GM12874 (cell line): ENCODE results near the gene POLR3E.

Experiments used
- CTCF ChIP-seq: IDR thresholded peaks from 2 replicates; pipeline ENCODE4 v1.5.1; 2011; ENCODE audit warnings: low read depth, mild to moderate bottlenecking, control low read depth, low read length, moderate library complexity; ENCODE audit not compliant: insufficient read depth

The POLR3E gene

GRCh38 chr16:22302776-22303363 is 5.7 kb downstream of the POLR3E start:
- no peak for TF ChIP-seq CTCF

GRCh38 chr16:22304411-22304810 is 7.2 kb downstream of the POLR3E start:
- no peak for TF ChIP-seq CTCF

GRCh38 chr16:22306788-22307187 is 9.6 kb downstream of the POLR3E start:
- TF ChIP-seq CTCF: no peak

GRCh38 chr16:22307838-22308237 is 10.6 kb downstream of the POLR3E start:
- no peak for TF ChIP-seq CTCF

- no peak for TF ChIP-seq CTCF
Measured at GRCh38 chr16:22308824-22309520, 11.8 kb downstream of the POLR3E start.

- TF ChIP-seq CTCF: no peak
Measured at GRCh38 chr16:22311520-22311919, 14.3 kb downstream of the POLR3E start.

GRCh38 chr16:22312897-22313781 is 15.9 kb downstream of the POLR3E start:
- no peak for TF ChIP-seq CTCF
